Fibroblast of lung (primary cell): ENCODE data around the gene EYS. TPM values are rescaled to one million over a fixed set of nuclear protein-coding genes. Genes with fewer than 3 reads are reported as not detected.

Experiments used
- DNase-seq, 2 donors: peaks; one replicate each; pipeline versions ENCODE4 v3.0.0 to v3.0.0-alpha.2; 2010; ENCODE audit warnings: low read depth in 2 of 2
- H2AFZ ChIP-seq: 2 replicates; pipeline ENCODE4 v1.5.1; 2012; ENCODE audit warnings: low read length, control low read depth, inconsistent platforms
- H3K27ac ChIP-seq: 2 replicates; pipeline ENCODE4 v1.5.1; 2011; ENCODE audit warnings: low read length, control low read depth; ENCODE audit not compliant: insufficient read depth
- H3K27me3 ChIP-seq: 2 replicates; pipeline ENCODE4 v1.5.1; 2011; ENCODE audit warnings: mild to moderate bottlenecking, low read length; ENCODE audit not compliant: control insufficient read depth, insufficient read depth
- H3K36me3 ChIP-seq: 2 replicates; pipeline ENCODE4 v1.5.1; 2011; ENCODE audit warnings: low read length; ENCODE audit not compliant: control insufficient read depth, insufficient read depth
- H3K4me1 ChIP-seq: 2 replicates; pipeline ENCODE4 v1.5.1; 2011; ENCODE audit warnings: low read length; ENCODE audit not compliant: control insufficient read depth, insufficient read depth; ENCODE audit errors: extremely low read depth
- H3K4me2 ChIP-seq: 2 replicates; pipeline ENCODE4 v1.5.1; 2011; ENCODE audit warnings: low read length, control low read depth; ENCODE audit not compliant: insufficient read depth; ENCODE audit errors: extremely low read depth
- H3K4me3 ChIP-seq, 4 experiments: fragments of 200-600 bp in 1 of 4; sonication (generic) in 1 of 4; replicated peaks in 1 of 4; 2 replicates each; pipeline ENCODE4 v1.5.1; 2011 to 2016; ENCODE audit warnings: low read length in 4 of 4, low read depth in 3 of 4, mild to moderate bottlenecking in 3 of 4, control low read depth in 2 of 4, inconsistent platforms in 1 of 4, mixed read lengths in 1 of 4; ENCODE audit not compliant: insufficient read depth in 1 of 4; ENCODE audit errors: control extremely low read depth in 1 of 4
- H3K79me2 ChIP-seq: 2 replicates; pipeline ENCODE4 v1.5.1; 2012; ENCODE audit warnings: mild to moderate bottlenecking, low read length, inconsistent platforms; ENCODE audit not compliant: control insufficient read depth, insufficient read depth
- H3K9ac ChIP-seq: 2 replicates; pipeline ENCODE4 v1.5.1; 2011; ENCODE audit warnings: mild to moderate bottlenecking, low read length, control low read depth; ENCODE audit not compliant: insufficient read depth
- H3K9me3 ChIP-seq: 2 replicates; pipeline ENCODE4 v1.5.1; 2012; ENCODE audit warnings: low read depth, low read length; ENCODE audit not compliant: control insufficient read depth, insufficient read depth
- H4K20me1 ChIP-seq: 2 replicates; pipeline ENCODE4 v1.5.1; 2011; ENCODE audit warnings: low read length; ENCODE audit not compliant: control insufficient read depth, insufficient read depth; ENCODE audit errors: extremely low read depth
- EZH2 ChIP-seq: IDR thresholded peaks from 2 replicates; pipeline ENCODE4 v1.5.1; 2012; ENCODE audit warnings: low read length, control low read depth, mild to moderate bottlenecking; ENCODE audit errors: missing control alignments
- polyA plus RNA-seq, 2 donors: library from polyadenylated mRNA; depleted of rRNA in 1 of 2; stranded (reverse) in 1 of 2; unstranded in 1 of 2; fragments of >200 nt; gene quantifications; 2 replicates each; pipeline ENCODE4 v1.2.1, GENCODE V29; 2011 to 2012; ENCODE audit warnings: missing spikeins in 1 of 2
- total RNA-seq: library from RNA; depleted of rRNA; stranded (reverse); fragments of >200 nt; gene quantifications from 2 replicates; pipeline ENCODE4 v1.2.1, GENCODE V29; 2014
- TF ChIP-seq, protein P1 (sequence below), 2 donors: IDR thresholded peaks in 1 of 2; conservative IDR thresholded peaks in 1 of 2; 1 replicate in 1 of 2; 2 replicates in 1 of 2; pipeline ENCODE4 v1.5.1; 2011 to 2012; ENCODE audit warnings: low read length in 2 of 2, control low read depth in 1 of 2, inconsistent platforms in 1 of 2, low read depth in 1 of 2, mild to moderate bottlenecking in 1 of 2

The EYS gene
- total and polyA plus RNA-seq, 2 donors (not counting 1 experiment from before 2014, with no cell fraction given): under 0.01 TPM; not detected in 1

DNA sequence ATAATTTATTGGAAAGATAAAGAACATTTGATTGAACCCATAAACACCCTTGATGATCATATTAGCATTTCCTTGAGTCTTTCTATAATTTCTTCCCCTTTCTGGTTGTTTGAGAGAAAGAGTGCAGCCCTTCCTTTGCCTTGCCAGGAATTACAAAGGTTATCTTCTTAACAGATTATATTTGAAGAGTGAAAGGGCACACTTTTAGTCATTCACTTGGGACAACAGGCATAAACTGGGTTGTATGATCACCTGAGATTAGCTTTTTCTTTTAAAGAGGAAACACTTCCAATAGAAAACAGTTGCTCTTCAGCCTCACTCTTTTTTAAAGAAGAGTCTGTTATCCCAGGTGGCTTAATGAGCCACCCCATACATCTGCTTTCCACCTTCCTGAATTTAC lies 1776.2 kb downstream of the EYS start:
- no peak overlapping the region for H3K4me2 ChIP-seq
- TF ChIP-seq, protein P1, sequence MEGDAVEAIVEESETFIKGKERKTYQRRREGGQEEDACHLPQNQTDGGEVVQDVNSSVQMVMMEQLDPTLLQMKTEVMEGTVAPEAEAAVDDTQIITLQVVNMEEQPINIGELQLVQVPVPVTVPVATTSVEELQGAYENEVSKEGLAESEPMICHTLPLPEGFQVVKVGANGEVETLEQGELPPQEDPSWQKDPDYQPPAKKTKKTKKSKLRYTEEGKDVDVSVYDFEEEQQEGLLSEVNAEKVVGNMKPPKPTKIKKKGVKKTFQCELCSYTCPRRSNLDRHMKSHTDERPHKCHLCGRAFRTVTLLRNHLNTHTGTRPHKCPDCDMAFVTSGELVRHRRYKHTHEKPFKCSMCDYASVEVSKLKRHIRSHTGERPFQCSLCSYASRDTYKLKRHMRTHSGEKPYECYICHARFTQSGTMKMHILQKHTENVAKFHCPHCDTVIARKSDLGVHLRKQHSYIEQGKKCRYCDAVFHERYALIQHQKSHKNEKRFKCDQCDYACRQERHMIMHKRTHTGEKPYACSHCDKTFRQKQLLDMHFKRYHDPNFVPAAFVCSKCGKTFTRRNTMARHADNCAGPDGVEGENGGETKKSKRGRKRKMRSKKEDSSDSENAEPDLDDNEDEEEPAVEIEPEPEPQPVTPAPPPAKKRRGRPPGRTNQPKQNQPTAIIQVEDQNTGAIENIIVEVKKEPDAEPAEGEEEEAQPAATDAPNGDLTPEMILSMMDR (conservative IDR thresholded peaks at IDR 0.05 in 1 of 2, IDR thresholded peaks at IDR 0.05 in 1 of 2; ENCODE audit: low read depth in 1 of 2, low read length in 2 of 2): no peak
- TF ChIP-seq EZH2: no peak
- H3K27ac ChIP-seq: no peak overlapping the region
- no peak overlapping the region for H3K4me3 ChIP-seq
- no peaks in the 10 kb centered on the region for H3K27me3 ChIP-seq
- no peaks in the 10 kb centered on the region for H3K9me3 ChIP-seq
- H3K79me2 ChIP-seq: no peaks in the 10 kb centered on the region
- H3K9ac ChIP-seq: no peak overlapping the region
- DNase-seq: no peak
- H4K20me1 ChIP-seq: no peaks in the 10 kb centered on the region
- no peaks in the 10 kb centered on the region for H3K4me1 ChIP-seq
- no peaks in the 10 kb centered on the region for H3K36me3 ChIP-seq
- no peak overlapping the region for H2AFZ ChIP-seq

DNA sequence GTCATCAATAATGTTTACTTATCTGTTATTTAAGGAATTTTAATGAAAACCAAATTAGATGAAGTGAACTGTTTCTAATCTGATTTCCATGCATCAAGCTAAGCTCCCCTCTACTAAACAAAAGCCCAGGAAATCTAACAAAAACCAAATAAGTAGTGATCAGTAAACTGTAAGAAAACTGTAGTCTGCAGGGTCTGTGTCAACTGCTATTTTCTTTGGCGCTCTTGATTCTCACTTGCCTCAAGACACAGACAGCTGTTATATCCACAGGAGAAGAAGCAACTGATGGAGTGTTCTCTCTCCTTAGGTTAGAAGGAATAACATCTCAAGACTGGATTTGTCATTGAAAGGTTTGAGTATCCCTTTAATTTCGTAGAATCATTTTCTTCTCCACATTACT lies 1777.9 kb downstream of the EYS start:
- no peaks in the 10 kb centered on the region for H3K9me3 ChIP-seq
- no peaks in the 10 kb centered on the region for H3K79me2 ChIP-seq
- no peaks in the 10 kb centered on the region for H3K4me1 ChIP-seq
- no peak overlapping the region for H3K27ac ChIP-seq
- no peak for DNase-seq
- H2AFZ ChIP-seq: no peak overlapping the region
- no peaks in the 10 kb centered on the region for H3K27me3 ChIP-seq
- no peaks in the 10 kb centered on the region for H4K20me1 ChIP-seq
- no peaks in the 10 kb centered on the region for H3K36me3 ChIP-seq
- no peak overlapping the region for H3K4me3 ChIP-seq
- H3K4me2 ChIP-seq: no peak overlapping the region
- TF ChIP-seq, protein P1 (conservative IDR thresholded peaks at IDR 0.05 in 1 of 2, IDR thresholded peaks at IDR 0.05 in 1 of 2; ENCODE audit: low read depth in 1 of 2, low read length in 2 of 2): no peak
- no peak for TF ChIP-seq EZH2
- no peak overlapping the region for H3K9ac ChIP-seq

DNA sequence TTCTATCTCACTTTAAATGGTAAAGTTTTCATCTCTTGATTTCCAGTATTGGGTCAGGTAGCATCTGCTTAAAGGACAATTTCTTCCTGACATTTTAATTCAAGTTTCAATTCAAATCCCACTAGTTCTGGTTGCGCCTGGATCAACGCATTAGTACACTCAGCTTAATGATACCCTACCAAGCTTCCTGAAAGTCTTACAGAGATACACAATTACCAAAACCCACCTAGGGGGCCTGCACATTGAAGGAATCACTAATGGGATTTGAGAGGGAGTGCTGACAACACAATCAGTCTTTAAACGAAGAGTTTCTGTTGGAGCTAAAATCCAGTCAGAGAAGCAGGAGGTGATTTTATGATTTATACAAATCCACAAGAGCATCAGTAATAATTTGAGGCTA lies 1778.4 kb downstream of the EYS start:
- H3K4me2 ChIP-seq: no peak overlapping the region
- no peaks in the 10 kb centered on the region for H3K27me3 ChIP-seq
- H3K27ac ChIP-seq: no peak overlapping the region
- H3K79me2 ChIP-seq: no peaks in the 10 kb centered on the region
- no peak overlapping the region for H3K9ac ChIP-seq
- H3K9me3 ChIP-seq: no peaks in the 10 kb centered on the region
- H3K36me3 ChIP-seq: no peaks in the 10 kb centered on the region
- H2AFZ ChIP-seq: no peak overlapping the region
- no peaks in the 10 kb centered on the region for H3K4me1 ChIP-seq
- TF ChIP-seq, protein P1 (conservative IDR thresholded peaks at IDR 0.05 in 1 of 2, IDR thresholded peaks at IDR 0.05 in 1 of 2; ENCODE audit: low read depth in 1 of 2, low read length in 2 of 2): no peak
- TF ChIP-seq EZH2: no peak
- no peak overlapping the region for H3K4me3 ChIP-seq
- no peak for DNase-seq
- no peaks in the 10 kb centered on the region for H4K20me1 ChIP-seq
